DOHH2 (cell line): ENCODE results near the gene CRAT.
A peak's percentile ranks its signal among the peaks of the same experiment; 100 is the strongest.

Source experiments
- H3F3A ChIP-seq: fragments of 200-600 bp; sonication (generic), shearing (Covaris generic); 2 replicates; pipeline ENCODE4 v1.6.0; 2016; ENCODE audit warnings: antibody characterized with exemption, mild to moderate bottlenecking; ENCODE audit not compliant: control insufficient read depth, insufficient read depth
- H3K27ac ChIP-seq: fragments of 200-600 bp; sonication (generic); 2 replicates; pipeline ENCODE4 v1.5.1; 2014; ENCODE audit warnings: low read depth, mild to moderate bottlenecking, low read length, moderate library complexity
- H3K27me3 ChIP-seq: fragments of 200-600 bp; sonication (generic); 2 replicates; pipeline ENCODE4 v1.6.1; 2014; ENCODE audit warnings: mild to moderate bottlenecking, low read length, mixed read lengths; ENCODE audit not compliant: control insufficient read depth
- H3K36me3 ChIP-seq: fragments of 200-600 bp; sonication (generic); 2 replicates; pipeline ENCODE4 v1.6.1; 2014; ENCODE audit warnings: mild to moderate bottlenecking, low read length, moderate library complexity, mixed read lengths; ENCODE audit not compliant: control insufficient read depth
- H3K4me1 ChIP-seq: fragments of 200-600 bp; sonication (generic); 2 replicates; pipeline ENCODE4 v1.6.1; 2014; ENCODE audit warnings: mild to moderate bottlenecking, low read length, mixed read lengths; ENCODE audit not compliant: control insufficient read depth
- H3K4me2 ChIP-seq: fragments of 200-600 bp; sonication (generic); 2 replicates; pipeline ENCODE4 v1.6.0; 2014; ENCODE audit warnings: mild to moderate bottlenecking, low read length, moderate library complexity
- H3K4me3 ChIP-seq: fragments of 200-600 bp; sonication (generic); 2 replicates; pipeline ENCODE4 v1.5.1; 2014; ENCODE audit warnings: mild to moderate bottlenecking, low read length, mixed read lengths
- H3K79me2 ChIP-seq: fragments of 200-600 bp; sonication (generic); 2 replicates; pipeline ENCODE4 v1.6.1; 2014; ENCODE audit warnings: mild to moderate bottlenecking, low read length, mixed read lengths; ENCODE audit not compliant: control insufficient read depth
- H3K9me2 ChIP-seq: fragments of 200-600 bp; sonication (generic); replicated peaks from 2 replicates; pipeline ENCODE4 v1.6.1; 2014; ENCODE audit warnings: mild to moderate bottlenecking, low read length, mixed read lengths; ENCODE audit not compliant: control insufficient read depth
- H3K9me3 ChIP-seq: fragments of 200-600 bp; sonication (generic); 2 replicates; pipeline ENCODE4 v1.6.1; 2014; ENCODE audit warnings: antibody characterized with exemption, low read length, mixed read lengths; ENCODE audit not compliant: control insufficient read depth, insufficient read depth
- H4K20me1 ChIP-seq: fragments of 200-600 bp; sonication (generic); 2 replicates; pipeline ENCODE4 v1.6.0; 2014; ENCODE audit warnings: low read depth, mild to moderate bottlenecking, antibody characterized with exemption, low read length, moderate library complexity; ENCODE audit not compliant: control insufficient read depth, insufficient read depth
- CTCF ChIP-seq: fragments of 200-600 bp; sonication (generic); IDR thresholded peaks from one replicate; pipeline ENCODE4 v1.5.1; 2014; ENCODE audit warnings: antibody characterized with exemption, mild to moderate bottlenecking, low read depth, low read length; ENCODE audit not compliant: poor library complexity, severe bottlenecking
- EZH2phosphoT487 ChIP-seq: fragments of 200-600 bp; sonication (generic); IDR thresholded peaks from 2 replicates; pipeline ENCODE4 v1.6.1; 2017; ENCODE audit warnings: borderline replicate concordance, mild to moderate bottlenecking, antibody characterized with exemption, low read length, moderate library complexity, mixed read lengths

CRAT gene

DNA sequence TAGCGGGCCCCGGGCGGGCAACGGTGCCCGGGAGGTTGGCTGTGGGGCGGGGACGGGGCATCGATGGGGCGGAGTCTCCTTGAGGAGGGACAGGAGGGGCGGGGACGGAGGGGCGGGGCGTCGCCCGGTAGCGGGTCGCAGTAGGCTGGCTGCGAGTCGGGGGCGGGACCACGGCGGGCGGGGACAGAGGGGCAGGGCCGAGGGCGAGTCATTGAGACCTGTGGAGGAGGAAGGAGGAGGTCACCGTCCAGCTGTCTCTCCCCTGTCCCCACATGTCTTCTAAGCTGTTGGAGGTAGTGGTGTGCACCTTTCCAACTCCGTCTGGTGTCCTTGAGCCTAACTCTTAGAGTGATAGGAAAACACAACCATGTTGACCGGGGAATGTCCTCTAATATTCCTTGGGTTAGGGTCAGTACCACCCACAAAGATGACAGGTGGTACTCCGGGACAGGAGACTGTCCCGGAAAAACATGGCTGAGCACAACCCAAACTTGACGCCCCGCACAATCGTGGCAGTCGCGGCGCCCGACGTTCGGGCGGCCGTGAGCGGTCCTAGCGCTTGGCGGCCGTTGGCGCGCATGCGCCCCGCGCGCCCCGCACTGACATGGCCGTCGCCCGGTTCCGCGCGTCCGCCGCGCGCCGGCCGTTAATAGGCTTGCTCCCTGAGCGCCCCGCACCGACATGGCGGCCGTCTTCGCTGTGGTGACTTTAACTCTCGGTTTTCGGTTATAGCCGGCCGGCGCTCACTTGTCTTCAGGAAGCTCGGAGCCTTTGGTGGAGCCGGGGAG, at the start of gene CRAT, which contains the start of gene PTPA:
CRAT (minus strand) TSS at position 54 of the 788 bp plus-strand sequence. CDS start 284 bp downstream, outside the sequence.
PTPA (plus strand) TSS at position 676 of the 788 bp plus-strand sequence. CDS start 186 bp downstream, outside the sequence.
- H4K20me1 ChIP-seq, result no peaks in the 10 kb centered on the region; the same call in 1 of the 2 replicates
- H3K27me3 ChIP-seq, result peaks cover 7% of the 10 kb centered on the region; the same call in 1 of the 2 replicates
- H3K36me3 ChIP-seq, result no peaks in the 10 kb centered on the region
- peak within 1 kb of the TSS; percentile 76 for H3K27ac ChIP-seq
- H3K4me3 ChIP-seq, result peak within 1 kb of the TSS; percentile 82
- peaks cover 5% of the 10 kb centered on the region for H3F3A ChIP-seq
- peaks cover 25% of the 10 kb centered on the region for H3K4me1 ChIP-seq
- no peaks in the 10 kb centered on the region for H3K9me3 ChIP-seq
- peak within 1 kb of the TSS; percentile 98 for H3K4me2 ChIP-seq
- H3K9me2 ChIP-seq, result no peaks in the 10 kb centered on the region
- H3K79me2 ChIP-seq, result peaks cover 46% of the 10 kb centered on the region
- TF ChIP-seq CTCF (no peak), EZH2phosphoT487 (no peak)

GRCh38 chr9:129156163-129156562, 45.6 kb upstream of the CRAT start:
- Histone ChIP-seq H3K9me2 (no peaks in the 10 kb centered on the region), H3K79me2 (no peaks in the 10 kb centered on the region), H3K4me2 (no peak overlapping the region), H3K27me3 (no peaks in the 10 kb centered on the region), H3F3A (no peaks in the 10 kb centered on the region), H3K36me3 (no peaks in the 10 kb centered on the region), H3K9me3 (no peaks in the 10 kb centered on the region), H4K20me1 (no peaks in the 10 kb centered on the region), H3K4me3 (no peak overlapping the region), H3K27ac (no peak overlapping the region), H3K4me1 (no peaks in the 10 kb centered on the region)
- no peak for TF ChIP-seq CTCF

GRCh38 chr9:129154866-129155477, 44.4 kb upstream of the CRAT start:
- no peaks in the 10 kb centered on the region for H3K27me3 ChIP-seq
- no peak overlapping the region for H3K27ac ChIP-seq
- H3K4me2 ChIP-seq, result no peak overlapping the region
- no peak overlapping the region for H3K4me3 ChIP-seq
- H3F3A ChIP-seq, result no peaks in the 10 kb centered on the region
- H4K20me1 ChIP-seq, result no peaks in the 10 kb centered on the region
- no peaks in the 10 kb centered on the region for H3K9me3 ChIP-seq
- no peaks in the 10 kb centered on the region for H3K79me2 ChIP-seq
- TF ChIP-seq CTCF (no peak), EZH2phosphoT487 (no peak)
- H3K36me3 ChIP-seq, result no peaks in the 10 kb centered on the region
- no peaks in the 10 kb centered on the region for H3K9me2 ChIP-seq
- no peaks in the 10 kb centered on the region for H3K4me1 ChIP-seq
